Measurements from ENCODE around the gene CBLN3.

The CBLN3 gene

DNA sequence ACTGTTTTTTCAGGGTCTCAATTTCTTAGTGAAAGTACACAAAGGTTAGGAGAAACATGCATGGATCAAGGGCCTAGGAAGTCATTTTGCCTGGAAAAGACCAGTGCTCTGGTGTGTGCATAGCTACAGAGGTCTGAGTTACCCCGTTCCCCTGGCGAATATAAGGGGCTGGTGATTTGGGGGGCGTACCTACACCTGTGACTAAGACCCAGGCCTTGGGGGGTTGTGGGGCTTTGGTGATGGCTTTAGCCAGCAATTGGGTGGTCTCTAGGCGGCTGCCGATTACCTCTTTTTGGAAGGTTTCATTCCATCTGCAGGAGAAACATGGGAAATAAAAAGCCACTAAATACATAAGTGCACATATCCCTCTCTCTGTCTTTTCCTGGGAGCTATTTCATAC lies 12.0 kb upstream of the CBLN3 start:
- peak overlapping the region; percentile 91 to 99 (median 96) for H3K4me2 ChIP-seq
- H3K9me3 ChIP-seq (replicated peaks in 1 of 11), result peaks cover 17 to 25% (median 21%) of the 10 kb centered on the region in 11 experiments
- no peak for TF ChIP-seq Cebpa-rat (IDR thresholded peaks at IDR 0.05)
- peaks cover 0 to 27% (median 7%) of the 10 kb centered on the region in 11 experiments; a peak in 7 of 22 replicates for H4K20me1 ChIP-seq
- peaks cover 53 to 76% (median 70%) of the 10 kb centered on the region in 10 experiments for H3K4me1 ChIP-seq
- H3K9ac ChIP-seq, result peak overlapping the region; percentile 88 to 97 (median 91); a peak in 21 of 22 replicates
- H3K27ac ChIP-seq, result peak overlapping the region; percentile 88 to 99 (median 95); a peak in 20 of 22 replicates
- H3K4me3 ChIP-seq, result peak overlapping the region; percentile 70 to 85 (median 74)
- no peaks in the 10 kb centered on the region for H3K27me3 ChIP-seq
- H3K36me3 ChIP-seq, result peaks cover 33 to 58% (median 43%) of the 10 kb centered on the region in 11 experiments

DNA sequence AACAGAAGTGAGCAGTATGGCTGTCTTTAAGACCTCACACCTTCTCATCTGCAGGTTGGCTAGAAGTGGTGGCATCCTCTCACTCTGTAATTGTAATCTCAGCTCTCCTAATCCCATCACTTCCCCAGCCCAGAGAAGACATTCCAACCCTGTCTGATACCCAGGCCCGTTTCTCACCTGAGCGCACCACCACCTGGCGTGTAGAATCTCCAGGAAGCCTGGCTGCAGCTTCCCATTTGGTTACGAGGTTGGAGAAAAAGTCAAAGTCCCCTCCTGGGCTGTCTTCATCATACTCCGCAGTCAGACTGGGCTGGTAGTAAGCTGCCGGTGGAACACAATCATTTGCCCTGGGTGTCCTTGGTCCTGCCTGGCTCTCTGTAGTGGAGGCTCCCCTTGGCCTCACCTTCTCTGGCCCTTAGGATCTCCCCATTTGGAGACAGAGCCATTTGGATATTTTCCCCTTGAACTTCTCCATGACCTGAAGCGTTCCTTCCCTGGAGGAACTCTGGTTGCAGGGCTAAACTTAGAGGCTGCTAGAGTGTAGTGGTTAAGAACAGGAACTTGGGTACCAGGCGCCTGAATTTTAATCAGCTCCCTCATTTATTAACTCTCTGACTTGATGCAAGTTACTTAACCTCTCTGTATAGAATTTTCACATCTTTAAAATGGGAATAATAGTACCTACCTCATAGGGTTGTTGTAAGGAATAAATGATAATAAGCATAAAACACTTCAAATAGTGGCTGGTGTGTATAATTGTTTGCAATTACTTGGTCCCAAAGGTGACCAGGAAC lies 11.3 kb upstream of the CBLN3 start:
- TF ChIP-seq Cebpa-rat (IDR thresholded peaks at IDR 0.05), result no peak
- H3K9ac ChIP-seq, result peak overlapping the region in 10 of 11 experiments; percentile 88 to 97 (median 92); a peak in 17 of 22 replicates
- peaks cover 0 to 33% (median 7%) of the 10 kb centered on the region in 11 experiments; a peak in 7 of 22 replicates for H4K20me1 ChIP-seq
- peak overlapping the region; percentile 91 to 99 (median 96) for H3K4me2 ChIP-seq
- peak overlapping the region in 6 of 11 experiments; percentile 56 to 97 (median 94); a peak in 11 of 22 replicates for H3K27ac ChIP-seq
- peaks cover 10 to 18% (median 18%) of the 10 kb centered on the region in 11 experiments for H3K9me3 ChIP-seq (replicated peaks in 1 of 11)
- peaks cover 33 to 64% (median 48%) of the 10 kb centered on the region in 11 experiments for H3K36me3 ChIP-seq
- H3K4me3 ChIP-seq, result peak overlapping the region in 9 of 10 experiments; percentile 70 to 85 (median 75); a peak in 14 of 20 replicates
- H3K27me3 ChIP-seq, result no peaks in the 10 kb centered on the region
- peaks cover 60 to 82% (median 77%) of the 10 kb centered on the region in 10 experiments for H3K4me1 ChIP-seq

DNA sequence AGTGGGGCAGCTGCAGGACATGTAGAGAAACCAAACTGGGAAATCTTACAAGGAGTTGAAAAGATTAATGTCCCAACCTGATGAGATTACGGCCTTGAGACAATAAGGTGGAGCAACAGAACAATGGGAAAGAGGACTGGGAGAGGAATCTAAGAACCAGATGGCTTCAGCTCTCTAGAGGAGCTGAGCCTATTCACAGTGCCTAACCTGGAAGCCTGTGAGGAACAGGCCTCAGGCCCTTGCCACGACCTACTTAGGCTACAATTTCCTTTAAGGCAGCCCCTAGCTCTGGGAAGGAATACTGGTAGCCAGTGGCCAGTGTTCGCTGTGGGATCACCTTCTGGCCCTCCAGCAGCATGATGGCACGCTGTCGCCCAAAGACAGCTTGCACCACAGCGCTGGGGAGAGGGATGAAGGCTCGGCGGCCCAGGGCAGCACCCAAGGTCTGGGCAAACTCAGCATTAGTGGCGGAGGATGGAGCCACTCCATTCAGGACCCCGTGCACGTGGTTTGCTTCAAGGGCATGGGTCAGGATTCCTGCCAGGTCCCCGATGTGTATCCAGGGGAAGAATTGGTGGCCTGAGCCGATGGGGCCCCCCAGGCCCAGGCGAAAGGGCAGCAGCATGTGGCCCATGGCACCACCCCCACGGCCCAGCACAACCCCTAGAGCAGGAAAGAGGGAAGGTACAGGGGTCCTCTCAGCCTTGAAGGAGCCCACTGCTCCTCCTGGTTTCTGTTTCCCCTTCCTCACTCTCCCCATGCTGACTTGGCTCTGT lies 10.6 kb upstream of the CBLN3 start:
- Histone ChIP-seq H3K27me3 (no peaks in the 10 kb centered on the region), H3K4me1 (peaks cover 67 to 83% (median 80%) of the 10 kb centered on the region in 10 experiments), H3K9me3 (replicated peaks in 1 of 11) (peaks cover 2 to 11% (median 10%) of the 10 kb centered on the region in 11 experiments; a peak in 21 of 22 replicates), H3K36me3 (peaks cover 33 to 64% (median 48%) of the 10 kb centered on the region in 11 experiments), H3K4me3 (peak overlapping the region in 2 of 10 experiments; percentile 7 to 84; a peak in 3 of 20 replicates), H4K20me1 (peaks cover 0 to 41% (median 7%) of the 10 kb centered on the region in 11 experiments; a peak in 7 of 22 replicates), H3K9ac (peak overlapping the region in 5 of 11 experiments; percentile 15 to 96 (median 31); a peak in 7 of 22 replicates), H3K27ac (peak overlapping the region in 7 of 11 experiments; percentile 14 to 97 (median 23); a peak in 10 of 22 replicates), H3K4me2 (peak overlapping the region; percentile 91 to 99 (median 96))
- TF ChIP-seq Cebpa-rat (IDR thresholded peaks at IDR 0.05), result no peak

DNA sequence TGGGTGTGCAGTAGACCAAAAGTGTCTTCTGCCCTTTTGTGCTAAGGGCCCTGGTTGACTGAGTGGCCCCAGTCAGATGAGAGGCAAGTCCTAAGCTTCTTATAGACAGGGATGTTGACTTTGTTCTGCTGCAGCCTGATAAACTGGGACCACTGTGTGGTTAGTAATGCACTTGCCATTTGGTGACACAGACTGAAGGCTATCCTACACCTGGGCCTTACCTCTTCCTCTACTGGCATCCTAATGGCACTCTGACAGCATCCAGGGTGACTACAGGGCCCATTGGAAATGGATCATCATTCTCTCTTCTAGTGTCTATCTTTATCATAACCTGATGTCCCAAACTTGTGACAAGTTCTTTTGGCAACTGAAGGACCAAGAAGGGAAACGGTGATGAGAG lies 9.8 kb upstream of the CBLN3 start:
- Histone ChIP-seq H4K20me1 (peaks cover 0 to 43% (median 7%) of the 10 kb centered on the region in 11 experiments; a peak in 7 of 22 replicates), H3K36me3 (peaks cover 33 to 63% (median 55%) of the 10 kb centered on the region in 11 experiments), H3K4me3 (no peak overlapping the region), H3K27ac (peak overlapping the region in 5 of 11 experiments; percentile 90 to 97 (median 95); a peak in 6 of 22 replicates), H3K27me3 (no peaks in the 10 kb centered on the region), H3K4me2 (peak overlapping the region in 10 of 11 experiments; percentile 91 to 99 (median 97); a peak in 19 of 22 replicates), H3K9me3 (replicated peaks in 1 of 11) (peaks cover 0 to 3% (median 2%) of the 10 kb centered on the region in 11 experiments; a peak in 11 of 22 replicates), H3K4me1 (peaks cover 75 to 84% (median 82%) of the 10 kb centered on the region in 10 experiments), H3K9ac (0 out of 22 replicates have a peak overlapping the region, but pooled peaks of 2 of the 11 experiments have one; percentile 15 to 53)
- TF ChIP-seq Cebpa-rat (IDR thresholded peaks at IDR 0.05), result no peak

DNA sequence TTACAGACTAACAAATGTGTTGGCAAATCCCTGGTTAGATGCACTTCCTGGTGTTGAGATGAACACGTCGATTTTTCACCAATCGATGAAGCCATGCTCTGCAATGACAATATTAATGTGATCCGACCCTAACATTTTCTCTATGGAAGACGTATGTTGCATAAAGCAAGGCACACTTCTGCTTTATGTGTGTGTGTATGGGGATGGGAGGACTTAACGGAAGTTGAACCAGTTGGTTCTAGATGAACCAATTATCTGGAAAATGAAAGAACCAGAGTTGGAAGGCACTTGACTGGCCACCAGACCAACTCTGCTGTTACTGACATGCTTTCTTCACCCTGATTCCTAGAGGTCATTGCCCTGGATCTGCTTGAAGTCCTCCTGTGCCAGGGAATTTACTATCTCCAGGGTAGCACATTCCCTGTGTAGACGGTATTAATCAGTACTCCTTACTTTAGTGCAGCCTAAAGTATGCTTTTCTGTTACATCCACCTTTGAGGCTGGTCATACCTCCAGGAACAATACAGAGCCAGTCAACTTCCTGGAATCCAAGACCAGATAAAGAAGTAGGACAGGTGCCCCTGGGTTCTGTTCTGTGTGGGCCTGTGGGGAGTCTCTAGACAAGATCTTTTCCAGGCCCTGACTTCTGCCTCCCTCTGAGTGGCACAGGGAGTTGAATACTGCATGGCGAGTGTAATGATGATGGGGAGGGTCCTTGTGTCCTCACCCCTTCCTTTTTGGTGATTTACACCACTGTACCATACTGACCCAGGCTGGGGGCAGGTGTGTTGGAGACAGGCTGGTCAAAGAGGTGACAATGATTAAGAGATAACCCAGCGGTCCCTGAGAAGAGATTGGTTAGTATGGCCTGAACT lies 9.0 kb upstream of the CBLN3 start:
- H3K36me3 ChIP-seq, result peaks cover 40 to 69% (median 63%) of the 10 kb centered on the region in 11 experiments
- no peaks in the 10 kb centered on the region for H3K9me3 ChIP-seq (replicated peaks in 1 of 11)
- H3K4me2 ChIP-seq, result peak overlapping the region in 10 of 11 experiments; percentile 88 to 99 (median 97); a peak in 20 of 22 replicates
- peak overlapping the region in 10 of 11 experiments; percentile 15 to 91 (median 84); a peak in 16 of 22 replicates for H3K9ac ChIP-seq
- H3K4me3 ChIP-seq, result peak overlapping the region in 7 of 10 experiments; percentile 55 to 69 (median 62); a peak in 6 of 20 replicates
- TF ChIP-seq Cebpa-rat (IDR thresholded peaks at IDR 0.05), result no peak
- H3K27ac ChIP-seq, result peak overlapping the region in 8 of 11 experiments; percentile 88 to 97 (median 92); a peak in 17 of 22 replicates
- no peaks in the 10 kb centered on the region for H3K27me3 ChIP-seq
- peaks cover 0 to 49% (median 7%) of the 10 kb centered on the region in 11 experiments; a peak in 7 of 22 replicates for H4K20me1 ChIP-seq
- peaks cover 75 to 89% (median 87%) of the 10 kb centered on the region in 10 experiments for H3K4me1 ChIP-seq

DNA sequence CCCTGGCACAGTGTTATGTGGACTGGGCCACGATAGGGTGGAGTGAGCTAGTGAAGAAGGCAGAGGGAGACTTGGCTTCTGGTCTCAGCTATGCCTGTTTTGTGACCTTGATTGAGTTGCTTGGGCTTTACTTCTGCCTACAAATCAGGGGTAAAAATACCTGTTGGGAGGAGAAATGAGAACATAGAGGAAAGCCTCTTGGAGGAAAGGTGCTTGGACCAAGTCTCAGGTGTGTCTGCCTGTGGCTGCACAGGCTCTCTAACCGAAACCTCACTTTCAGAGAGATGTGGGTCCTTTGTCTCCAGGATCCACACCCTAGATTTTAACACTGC lies 8.2 kb upstream of the CBLN3 start:
- Histone ChIP-seq H3K36me3 (peaks cover 47 to 77% (median 71%) of the 10 kb centered on the region in 11 experiments), H3K4me3 (peak overlapping the region in 8 of 10 experiments; percentile 55 to 69 (median 62); a peak in 16 of 20 replicates), H3K27ac (peak overlapping the region; percentile 44 to 97 (median 90); a peak in 21 of 22 replicates), H3K9ac (peak overlapping the region; percentile 64 to 91 (median 83); a peak in 21 of 22 replicates), H3K4me1 (peaks cover 77 to 93% (median 92%) of the 10 kb centered on the region in 10 experiments), H3K9me3 (replicated peaks in 1 of 11) (no peaks in the 10 kb centered on the region), H3K4me2 (peak overlapping the region; percentile 70 to 99 (median 96)), H3K27me3 (no peaks in the 10 kb centered on the region), H4K20me1 (peaks cover 0 to 56% (median 9%) of the 10 kb centered on the region in 11 experiments; a peak in 12 of 22 replicates)
- TF ChIP-seq Cebpa-rat (IDR thresholded peaks at IDR 0.05), result no peak

DNA sequence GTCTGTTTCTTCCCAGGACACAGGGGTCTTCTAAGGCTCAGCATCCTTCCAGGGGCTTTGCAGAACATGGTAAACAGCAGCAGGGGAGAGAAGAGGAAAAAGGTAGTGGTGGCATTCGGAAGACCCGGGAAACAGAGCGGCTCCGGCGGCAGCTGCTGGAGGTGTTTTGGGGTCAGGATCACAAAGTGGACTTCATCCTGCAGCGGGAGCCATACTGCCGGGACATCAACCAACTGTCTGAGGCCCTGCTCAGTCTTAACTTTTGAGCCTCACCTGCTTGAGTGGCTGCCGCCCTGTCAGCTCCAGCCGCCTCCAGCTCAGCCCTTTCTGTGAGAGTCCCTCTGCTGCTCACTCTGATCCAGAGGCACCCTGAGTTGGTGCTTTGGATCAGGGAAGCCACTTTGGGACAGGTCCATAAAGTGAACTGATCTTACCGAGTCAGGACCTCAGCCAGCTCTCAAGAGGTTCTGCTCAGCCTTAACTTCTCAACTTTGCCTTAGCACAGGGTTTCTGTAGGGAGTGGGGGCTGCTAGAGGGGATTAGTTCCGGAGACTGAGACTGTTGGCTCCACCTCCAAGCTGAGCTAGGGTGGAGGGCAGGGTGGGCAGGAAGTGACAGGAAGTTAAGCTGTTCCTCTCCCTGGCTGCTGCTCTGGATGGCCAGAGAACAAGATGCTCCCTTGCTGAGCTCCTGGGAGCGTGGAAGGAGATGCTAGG lies 7.7 kb upstream of the CBLN3 start:
- Histone ChIP-seq H3K4me3 (peak overlapping the region in 9 of 10 experiments; percentile 30 to 69 (median 61); a peak in 18 of 20 replicates), H3K4me1 (peaks cover 82 to 98% (median 97%) of the 10 kb centered on the region in 10 experiments)
- TF ChIP-seq Cebpa-rat (IDR thresholded peaks at IDR 0.05), result no peak

More for the DNA sequence above, 7.7 kb upstream of the CBLN3 start:
- peaks cover 53 to 82% (median 76%) of the 10 kb centered on the region in 11 experiments for H3K36me3 ChIP-seq
- H3K27ac ChIP-seq, result peak overlapping the region; percentile 44 to 97 (median 90); a peak in 21 of 22 replicates
- H4K20me1 ChIP-seq, result peaks cover 2 to 62% (median 13%) of the 10 kb centered on the region in 11 experiments; a peak in 15 of 22 replicates
- peak overlapping the region; percentile 70 to 99 (median 96) for H3K4me2 ChIP-seq
- H3K9me3 ChIP-seq (replicated peaks in 1 of 11), result no peaks in the 10 kb centered on the region
- H3K27me3 ChIP-seq, result no peaks in the 10 kb centered on the region
- H3K9ac ChIP-seq, result peak overlapping the region; percentile 64 to 91 (median 83)

All from BLaER1 treated with 17β-estradiol and CSF1 and Interleukin-3, amounts not matched to agents 10 nM and 100 nM (cell line).